GM21526 (cell line): ENCODE data around the gene DHX8.

Experiments
- ATAC-seq: cut with Tn5 transposase; IDR thresholded peaks from one replicate; pipeline ENCODE4 v1.9.1; 2021; ENCODE audit warnings: moderate library complexity; ENCODE audit not compliant: unreplicated experiment, low FRiP score

DHX8 gene

GRCh38 chr17:43517615-43518386, 34.0 kb downstream of the DHX8 start:
- no peak for ATAC-seq

DNA sequence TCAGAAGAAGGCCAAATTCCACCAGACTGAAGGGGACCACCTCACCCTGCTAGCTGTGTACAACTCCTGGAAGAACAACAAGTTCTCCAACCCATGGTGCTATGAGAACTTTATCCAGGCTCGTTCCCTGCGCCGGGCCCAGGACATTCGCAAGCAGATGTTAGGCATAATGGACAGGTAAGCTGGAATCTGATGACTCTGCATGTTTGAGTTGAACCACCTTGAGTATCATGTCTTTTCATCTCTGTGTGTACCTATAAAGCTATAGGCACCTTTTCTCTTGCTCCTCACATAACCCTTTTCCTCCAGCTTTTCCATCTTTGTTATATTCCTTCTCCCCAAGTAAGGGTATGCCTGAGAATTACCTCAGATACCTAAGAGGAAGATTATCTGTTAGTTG, 37.6 kb downstream of the DHX8 start:
- ATAC-seq = no peak

DNA sequence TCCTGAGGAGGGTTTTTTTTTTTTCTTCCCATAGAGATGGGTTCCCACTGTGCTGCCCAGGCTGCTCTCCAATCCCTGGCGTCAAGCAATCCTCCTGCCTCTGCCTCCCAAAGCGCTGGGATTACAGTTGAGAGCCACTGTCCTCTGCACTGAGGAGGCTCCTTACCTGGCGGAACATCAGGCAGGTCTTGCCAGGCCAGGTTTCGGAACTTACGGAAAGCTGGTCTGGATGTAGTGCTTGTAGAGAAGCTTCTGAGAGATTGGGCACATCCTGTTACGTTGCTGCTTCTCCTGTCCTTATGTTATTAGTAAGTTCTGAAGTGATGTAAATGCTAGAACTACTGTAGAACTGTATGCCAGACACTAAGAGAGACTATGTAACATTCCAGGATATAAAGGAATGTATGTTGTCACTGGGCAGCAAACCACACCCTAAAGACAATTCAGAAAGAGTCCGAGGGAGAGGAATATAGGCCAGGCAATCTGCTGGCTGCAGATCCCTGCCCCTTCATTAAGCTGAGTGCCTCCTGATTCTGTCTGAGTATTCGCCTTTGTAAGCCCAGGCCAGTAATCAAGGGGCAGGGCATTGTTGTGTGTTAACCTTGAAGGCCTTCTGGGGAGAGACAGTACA, 41.3 kb downstream of the DHX8 start:
- ATAC-seq = no peak

DNA sequence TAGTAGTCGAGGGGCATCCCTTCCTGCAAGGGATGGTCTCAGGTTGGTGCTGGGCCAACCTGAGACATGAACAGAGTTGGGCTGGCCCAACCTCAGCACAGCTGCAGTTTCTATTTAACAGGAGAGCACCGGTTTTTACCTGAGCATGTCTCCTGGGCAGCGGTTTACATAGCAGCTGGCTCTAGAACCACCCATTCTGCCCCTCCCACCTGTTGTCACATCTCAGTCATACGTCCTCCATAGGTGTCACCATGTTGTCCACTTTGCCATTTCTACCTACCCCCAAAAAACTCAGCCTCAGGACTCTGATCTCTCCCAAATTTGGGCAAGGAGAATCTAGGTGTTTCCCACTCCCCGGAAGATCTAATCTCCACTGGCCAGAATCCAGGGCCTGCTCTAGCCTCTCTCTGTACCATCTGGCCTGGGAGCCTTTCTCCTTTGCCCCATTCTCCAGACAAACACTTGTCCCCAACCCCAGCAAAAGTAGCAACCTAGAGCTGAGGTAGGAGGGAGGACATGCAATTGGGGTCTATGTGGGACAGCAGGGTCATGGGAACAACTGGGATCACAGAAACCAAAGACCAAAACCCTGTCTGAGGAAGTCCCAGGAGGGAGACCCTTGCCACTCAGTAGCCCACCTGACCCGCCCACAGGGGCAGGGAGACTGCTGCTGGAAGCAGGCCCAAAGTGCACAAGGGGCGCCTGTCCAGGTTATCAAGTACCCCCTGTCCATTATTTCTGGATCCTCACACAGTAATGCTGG, 43.3 kb downstream of the DHX8 start:
- ATAC-seq = no peak

GRCh38 chr17:43528319-43528987, 44.7 kb downstream of the DHX8 start:
- no peak for ATAC-seq

GRCh38 chr17:43528988-43529814, 45.4 kb downstream of the DHX8 start:
- no peak for ATAC-seq

DNA sequence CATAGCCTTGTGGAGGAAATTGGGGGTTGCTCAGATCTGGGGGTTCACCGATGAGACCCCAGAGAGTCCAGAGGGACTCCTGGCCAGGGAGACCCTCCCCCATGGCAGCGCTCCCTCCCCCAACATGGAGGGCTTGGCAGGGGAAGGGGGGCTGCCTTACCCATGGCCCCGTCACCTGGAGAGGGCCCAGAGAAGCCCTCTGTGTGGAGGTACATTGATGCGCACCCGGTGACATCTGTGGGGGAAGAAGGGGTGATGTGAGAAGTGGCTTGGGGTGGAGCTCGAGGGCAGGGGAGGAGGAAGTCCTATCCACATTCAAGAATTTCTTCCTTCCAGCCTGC, 46.1 kb downstream of the DHX8 start:
- no peak for ATAC-seq

DNA sequence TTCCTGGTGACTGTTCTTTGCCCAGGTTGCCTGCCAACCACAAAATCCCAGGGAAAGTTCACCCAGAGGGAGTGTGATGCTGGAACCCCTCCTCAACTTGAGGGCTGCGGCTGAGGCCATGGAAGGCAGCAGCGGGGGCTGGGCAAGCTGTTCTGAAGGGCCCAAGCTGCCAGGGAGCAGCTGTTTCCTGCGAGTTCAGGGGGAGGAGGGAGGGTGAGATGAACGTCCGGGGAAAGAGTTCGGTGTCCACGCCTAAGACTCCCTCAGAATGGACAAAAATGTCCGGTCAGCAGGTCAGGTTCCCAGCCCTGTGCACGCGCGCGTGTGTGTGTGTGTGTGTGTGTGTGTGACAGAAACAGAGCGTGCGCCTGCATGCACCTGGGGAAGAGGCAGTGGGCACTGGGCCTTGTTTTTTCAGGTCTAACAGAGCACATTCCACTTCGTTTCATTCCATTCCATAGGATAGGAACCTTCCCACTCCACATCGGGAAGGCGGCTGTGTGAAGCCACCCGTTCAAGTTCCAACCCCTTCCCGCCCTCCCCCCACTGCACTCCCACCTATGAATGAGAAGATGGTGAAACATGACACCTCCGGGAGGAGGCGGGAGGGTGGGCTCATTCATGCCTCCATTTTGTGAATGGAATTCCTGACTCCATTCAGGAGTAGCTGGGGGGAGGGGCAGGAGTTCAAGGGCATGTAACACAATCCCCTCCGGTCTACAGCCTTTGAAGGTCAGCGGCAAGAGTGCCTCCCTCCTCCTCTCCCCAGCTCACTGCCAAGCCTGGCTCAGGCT, 46.7 kb downstream of the DHX8 start:
- no peak for ATAC-seq

GRCh38 chr17:43531082-43531378, 47.3 kb downstream of the DHX8 start:
- ATAC-seq = no peak

DNA sequence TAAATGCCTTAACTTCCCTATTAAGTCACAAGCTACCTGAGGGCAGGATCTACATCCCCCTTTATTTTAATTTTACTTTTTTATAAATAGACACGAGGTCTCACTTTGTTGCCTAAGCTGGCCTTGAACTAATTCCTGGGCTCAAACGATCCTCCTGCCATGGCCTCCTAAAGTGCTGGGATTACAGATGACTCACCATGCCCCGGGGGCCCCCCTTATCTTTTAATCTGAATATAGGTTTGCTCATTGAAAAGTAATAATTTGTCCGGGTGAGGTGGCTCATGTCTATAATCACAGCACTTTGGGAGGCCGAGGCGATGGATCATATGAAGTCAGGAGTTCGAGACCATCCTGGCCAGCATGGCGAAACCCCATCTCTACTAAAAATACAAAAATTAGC, 48.2 kb downstream of the DHX8 start:
- ATAC-seq = no peak

- ATAC-seq = no peak
Observed at GRCh38 chr17:43532581-43532980, 48.8 kb downstream of the DHX8 start.

- ATAC-seq = no peak
Observed at GRCh38 chr17:43533699-43534098, 49.9 kb downstream of the DHX8 start.

DNA sequence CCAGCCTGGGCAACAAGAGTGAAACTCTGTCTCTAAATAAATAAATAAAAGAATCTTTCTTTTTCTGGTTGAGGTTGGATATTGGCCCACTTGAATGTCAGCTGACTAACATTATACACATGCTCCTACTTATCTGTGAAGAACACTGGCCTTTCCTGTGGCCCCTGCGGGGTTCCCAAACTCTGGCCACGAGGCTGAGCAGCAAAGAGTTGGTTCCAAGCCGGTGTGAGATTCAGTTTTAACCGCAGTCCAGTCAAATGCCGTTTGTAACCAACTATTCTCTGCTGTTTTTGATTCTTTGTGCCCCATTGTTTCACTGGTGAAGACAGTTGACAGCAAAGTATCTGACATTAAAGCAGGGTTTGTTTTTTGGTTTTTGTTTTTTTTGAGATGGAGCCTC, 51.1 kb downstream of the DHX8 start:
- no peak for ATAC-seq

- ATAC-seq = no peak
Observed at GRCh38 chr17:43536236-43536992, 52.6 kb downstream of the DHX8 start.

DNA sequence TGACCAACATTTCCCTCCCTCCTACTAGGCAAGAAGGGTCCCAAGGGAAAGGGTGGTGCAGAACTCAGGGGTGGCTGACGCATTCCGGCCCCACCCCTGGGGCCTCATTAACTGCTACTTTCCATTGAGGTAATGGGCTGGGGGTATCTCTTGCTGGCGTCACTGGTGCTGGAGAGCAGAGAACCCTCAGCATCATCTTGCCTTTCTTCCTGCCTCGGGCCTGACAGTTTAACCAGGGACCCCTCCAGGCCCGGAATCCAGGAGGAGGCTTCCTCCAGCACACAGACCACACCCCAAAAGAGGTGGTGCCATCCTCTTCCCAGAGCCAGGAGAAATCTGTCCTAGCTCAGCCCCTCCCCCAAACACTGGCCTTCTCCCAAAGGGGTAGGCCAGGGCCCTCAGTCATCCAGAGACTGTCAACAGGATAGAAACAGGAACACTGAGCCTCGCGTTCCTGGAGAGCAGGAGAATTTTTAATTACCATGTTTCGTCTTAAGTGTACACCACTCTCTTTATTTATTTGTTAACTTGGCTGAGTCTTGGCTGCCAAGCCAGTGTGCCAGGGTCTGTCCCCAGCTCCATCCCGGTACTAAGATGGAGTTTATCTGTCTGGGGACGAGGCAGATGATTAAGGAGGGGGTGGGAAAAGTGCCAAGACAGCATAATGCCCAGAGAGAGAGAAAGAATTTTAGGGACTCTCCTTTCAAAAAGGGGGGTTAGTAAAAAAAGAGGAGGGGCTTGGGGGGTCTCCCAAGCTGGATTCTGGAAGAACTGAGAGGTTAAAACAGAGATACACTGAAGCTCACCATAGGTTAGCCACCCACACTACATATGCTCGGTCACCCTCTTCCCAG, 57.3 kb downstream of the DHX8 start:
- no peak for ATAC-seq

GRCh38 chr17:43542859-43543258, 59.1 kb downstream of the DHX8 start:
- ATAC-seq = no peak

- ATAC-seq = no peak
Observed at GRCh38 chr17:43543300-43543699, 59.5 kb downstream of the DHX8 start.
